ENCODE results near the gene FNIP1.
A peak's percentile ranks its signal among the peaks of the same experiment; 100 is the strongest.
"Not testable (repeated sequence)": the region's sequence is repeated elsewhere in the genome, so short reads cannot be mapped to it uniquely, and the experiment has no call there.

Gene FNIP1

DNA sequence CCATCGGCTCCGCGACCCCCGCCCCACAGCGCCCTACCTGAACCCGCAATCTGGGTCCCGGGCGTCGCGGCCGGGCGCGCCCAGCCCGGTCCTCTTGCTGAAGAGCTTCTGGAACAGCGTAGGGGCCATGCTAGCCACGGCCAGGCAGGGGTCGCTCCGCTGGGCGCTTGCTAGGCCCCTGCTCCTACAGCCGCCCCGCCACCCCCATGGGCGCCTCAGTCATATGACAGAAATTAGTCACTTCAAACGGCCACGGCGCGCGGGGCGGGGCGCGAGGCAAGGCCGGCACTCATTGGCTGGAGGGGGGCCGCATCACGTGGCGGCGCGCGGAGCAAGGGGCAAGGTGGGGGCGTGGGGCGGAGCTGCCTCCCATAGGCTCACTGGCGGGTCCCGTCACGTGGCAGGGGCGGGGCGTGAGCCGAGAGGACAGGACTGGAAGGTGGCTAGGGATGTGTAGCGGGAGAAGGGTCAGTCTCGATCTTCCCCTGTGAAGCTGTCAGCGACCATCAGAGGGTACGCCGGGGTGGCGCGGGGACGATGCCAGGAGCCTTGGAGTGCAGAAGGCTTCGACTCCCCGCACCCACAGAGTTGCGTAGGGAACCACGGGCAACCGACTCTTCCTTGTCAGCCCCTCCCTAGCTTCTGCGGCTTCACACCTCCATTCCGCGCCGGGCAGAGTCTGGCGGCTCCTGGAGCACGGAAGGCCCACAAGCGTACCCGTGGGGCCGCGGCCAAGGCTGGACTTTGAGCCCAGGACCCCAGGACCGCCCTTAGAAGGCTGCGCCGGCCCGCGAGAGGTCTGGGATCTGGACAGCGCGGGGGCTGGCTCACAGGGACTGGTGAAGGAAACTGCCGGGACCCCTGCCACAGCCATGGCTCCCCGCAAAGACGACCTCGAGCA lies at the start of gene FNIP1:
Gene FNIP1, minus strand, starts transcription at position 225 of the 901 bp plus-strand sequence. Its CDS starts 96 bp downstream, at position 129.
- peak; percentile 97 to 98 for DNase-seq (ENCODE audit: low read depth in 2 of 2)

DNA sequence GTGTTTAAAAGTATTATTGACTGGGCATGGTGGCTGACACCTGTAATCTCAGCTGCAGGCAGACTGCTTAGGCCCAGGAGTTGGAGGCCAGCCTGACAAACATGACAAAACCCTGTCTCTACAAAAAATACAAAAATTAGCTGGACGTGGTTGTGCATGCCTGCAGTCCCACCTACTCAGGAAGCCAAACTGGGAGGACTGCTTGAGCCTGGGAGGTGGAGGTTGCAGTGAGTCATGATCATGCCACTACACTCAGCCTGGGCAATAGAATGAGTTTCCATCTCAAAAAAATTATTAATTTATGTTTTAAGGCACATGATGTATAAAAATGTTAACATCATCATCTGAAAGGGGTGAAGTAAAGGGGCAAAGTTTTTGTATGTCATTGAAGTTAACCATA lies 49.7 kb upstream of the FNIP1 start:
- no peak for DNase-seq (ENCODE audit: low read depth in 2 of 2)

DNA sequence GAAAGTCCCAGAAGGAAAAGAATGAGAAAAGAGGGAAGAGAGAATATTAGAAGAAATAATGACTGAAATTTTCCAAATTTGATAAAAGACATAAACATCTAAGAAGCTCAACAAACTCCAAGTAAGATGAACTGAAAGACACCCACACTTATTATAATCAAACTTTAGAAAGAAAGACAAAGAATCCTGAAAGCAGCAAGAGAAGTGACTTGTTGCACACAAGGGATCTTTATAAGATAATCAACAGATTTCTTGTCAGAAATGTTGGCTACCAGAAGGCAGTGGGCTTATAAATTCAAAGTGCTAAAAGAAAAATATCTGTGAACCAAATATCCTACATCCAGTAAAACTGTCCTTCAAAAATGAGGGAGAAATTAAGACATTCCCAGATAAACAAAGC lies 49.0 kb upstream of the FNIP1 start:
- DNase-seq (ENCODE audit: low read depth in 2 of 2) = no peak

DNA sequence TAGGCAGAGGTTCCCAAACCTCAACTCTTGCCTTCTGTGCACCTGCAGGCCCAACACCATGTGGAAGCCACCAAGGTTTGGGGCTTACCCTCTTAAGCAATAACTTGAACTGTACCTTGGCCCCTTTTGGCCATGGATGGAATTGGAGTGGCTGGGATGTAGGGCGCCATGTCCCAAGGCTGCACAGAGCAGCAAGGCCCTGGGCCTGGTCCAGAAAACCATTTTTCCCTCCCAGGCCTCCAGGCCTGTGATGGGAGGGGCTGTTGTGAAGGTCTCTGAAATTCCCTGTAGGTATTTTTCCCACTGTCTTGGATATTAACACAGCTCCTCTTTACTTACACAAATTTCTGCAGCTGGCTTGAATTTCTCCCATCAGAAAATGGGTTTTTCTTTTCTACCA lies 46.2 kb upstream of the FNIP1 start:
- DNase-seq (ENCODE audit: low read depth in 2 of 2) = not testable (repeated sequence)

DNA sequence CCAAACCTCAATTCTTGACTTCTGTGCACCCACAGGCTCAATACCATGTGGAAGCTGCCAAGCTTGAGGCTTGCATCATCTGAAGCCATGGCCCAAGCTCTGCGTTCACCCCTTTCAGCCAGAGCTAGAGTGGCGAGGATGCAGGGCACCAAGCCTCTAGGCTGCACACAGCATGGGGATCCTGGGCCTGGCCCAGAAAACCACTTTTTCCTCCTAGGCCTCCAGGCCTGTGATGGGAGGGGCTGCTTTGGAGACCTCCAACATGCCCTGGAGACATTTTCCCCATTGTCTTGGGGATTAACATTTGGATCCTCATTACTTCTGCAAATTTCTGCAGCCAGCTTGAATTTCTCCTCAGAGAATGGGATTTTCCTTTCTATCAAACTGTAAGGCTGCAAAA lies 35.9 kb upstream of the FNIP1 start:
- DNase-seq (ENCODE audit: low read depth in 2 of 2) = not testable (repeated sequence)

DNA sequence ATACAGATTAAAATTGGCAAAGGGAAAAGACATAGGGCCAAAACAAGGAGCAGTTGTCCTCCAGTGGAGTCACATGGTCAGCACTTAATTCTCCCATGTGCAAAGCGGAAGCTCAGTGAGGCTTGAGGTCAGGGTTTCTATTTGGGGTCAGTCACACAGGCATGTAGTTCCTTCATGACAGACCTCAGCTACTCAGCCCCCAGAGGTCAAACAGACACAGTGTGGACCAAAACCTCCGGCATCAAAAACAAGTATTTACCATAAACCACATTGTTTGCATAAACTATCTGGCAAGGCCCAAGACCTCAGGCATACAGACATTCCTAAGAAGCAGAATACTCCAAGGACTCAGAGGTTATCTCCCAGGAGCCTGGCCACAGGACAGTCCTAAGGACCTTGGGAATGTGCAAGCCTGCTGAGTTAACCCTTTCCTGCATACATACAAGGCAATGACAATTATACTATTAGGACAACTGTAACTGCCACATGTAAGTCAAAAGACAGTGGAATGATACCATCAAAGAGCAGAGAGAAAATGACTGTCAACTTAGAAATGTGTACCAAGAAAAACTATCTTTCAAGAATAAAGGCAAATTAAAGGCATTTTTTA lies 28.7 kb upstream of the FNIP1 start:
- DNase-seq (ENCODE audit: low read depth in 2 of 2) = no peak

DNA sequence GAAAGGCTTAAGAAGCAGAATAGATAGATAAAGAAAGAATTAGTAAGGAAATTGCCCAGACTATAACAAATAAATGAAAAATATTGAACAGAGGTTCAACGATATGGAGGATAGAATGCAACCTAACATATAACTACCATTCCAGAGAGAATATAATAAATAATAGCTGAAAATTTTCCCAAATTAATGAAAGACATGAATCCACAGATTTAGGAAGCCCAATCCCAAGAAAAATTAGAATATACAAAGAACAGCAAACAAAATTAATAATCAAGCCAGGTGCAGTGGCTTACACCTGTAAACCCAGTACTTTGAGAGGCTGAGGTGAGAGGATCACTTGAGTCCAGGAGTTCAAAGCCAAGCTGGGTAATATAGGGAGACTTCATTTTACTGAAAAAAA lies 27.8 kb upstream of the FNIP1 start:
- no peak for DNase-seq (ENCODE audit: low read depth in 2 of 2)

DNA sequence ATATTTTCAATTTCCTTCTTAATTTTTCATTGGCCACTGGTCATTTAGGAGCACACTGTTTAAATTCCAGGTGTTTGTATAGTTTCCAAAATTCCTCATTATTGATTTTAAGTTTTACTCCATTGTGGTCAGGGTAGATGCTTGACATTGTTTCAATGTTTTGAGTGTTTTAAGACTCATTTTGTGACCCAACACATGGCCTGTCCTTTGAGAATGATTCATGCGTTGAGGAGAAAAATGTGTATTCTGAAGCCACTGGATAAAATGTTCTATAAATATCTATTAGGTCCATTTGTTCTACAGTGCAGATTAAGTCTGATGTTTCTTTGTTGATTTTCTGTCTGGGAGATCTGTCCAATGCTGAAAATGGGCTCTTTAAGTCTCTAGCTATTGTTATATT lies 24.4 kb upstream of the FNIP1 start:
- no peak for DNase-seq (ENCODE audit: low read depth in 2 of 2)

DNA sequence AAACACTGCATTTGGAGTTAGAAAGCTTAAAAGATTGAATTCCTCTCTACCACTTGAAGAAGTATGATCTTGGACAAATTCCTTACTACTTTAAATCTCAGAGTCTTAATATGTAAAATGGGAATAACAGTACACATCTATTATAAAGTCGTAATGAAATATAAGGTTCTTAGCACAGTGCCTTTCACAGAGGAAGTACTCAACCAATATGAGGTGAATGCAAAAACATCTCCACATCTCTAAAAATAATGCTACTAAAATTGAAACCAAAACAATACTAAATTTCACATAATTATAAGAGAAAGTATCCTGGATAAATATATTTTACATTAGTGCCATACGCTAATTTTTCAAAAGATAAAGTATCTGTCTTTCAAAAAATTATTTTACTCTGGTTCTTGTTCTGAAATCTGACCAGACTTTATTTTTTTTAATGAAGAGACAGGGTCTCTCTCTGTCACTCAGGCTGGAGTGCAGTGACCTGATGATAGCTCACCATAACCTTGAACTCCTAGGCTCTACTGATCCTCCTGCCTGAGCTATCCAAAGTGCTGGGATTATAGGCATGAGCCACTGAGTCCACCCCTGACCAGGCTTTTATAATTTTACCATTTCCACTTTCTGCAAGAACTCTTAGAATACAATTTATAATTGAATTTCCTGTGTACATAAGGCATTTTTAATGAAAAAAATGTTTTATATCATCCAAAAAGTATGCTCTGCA lies 21.3 kb upstream of the FNIP1 start:
- no peak for DNase-seq (ENCODE audit: low read depth in 2 of 2)

DNA sequence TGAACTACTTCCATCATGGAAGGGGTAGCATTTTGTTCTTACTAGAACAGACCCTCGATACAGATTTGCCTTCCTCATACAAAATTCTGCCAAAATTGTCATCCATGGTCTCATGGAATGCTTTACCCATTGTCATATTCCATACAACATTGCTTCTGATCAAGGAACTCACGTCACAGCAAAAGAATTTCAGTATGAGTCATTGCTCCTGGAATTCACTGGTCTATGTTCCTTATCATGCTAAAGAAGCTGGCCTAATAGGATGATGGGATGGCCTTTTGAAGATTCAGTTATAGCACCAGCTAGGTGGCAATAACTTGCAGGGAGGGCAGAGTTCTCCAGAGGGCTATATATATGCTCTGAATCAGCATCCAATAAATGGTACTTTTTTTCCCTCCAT lies 18.2 kb upstream of the FNIP1 start:
- DNase-seq (ENCODE audit: low read depth in 2 of 2) = no peak

DNA sequence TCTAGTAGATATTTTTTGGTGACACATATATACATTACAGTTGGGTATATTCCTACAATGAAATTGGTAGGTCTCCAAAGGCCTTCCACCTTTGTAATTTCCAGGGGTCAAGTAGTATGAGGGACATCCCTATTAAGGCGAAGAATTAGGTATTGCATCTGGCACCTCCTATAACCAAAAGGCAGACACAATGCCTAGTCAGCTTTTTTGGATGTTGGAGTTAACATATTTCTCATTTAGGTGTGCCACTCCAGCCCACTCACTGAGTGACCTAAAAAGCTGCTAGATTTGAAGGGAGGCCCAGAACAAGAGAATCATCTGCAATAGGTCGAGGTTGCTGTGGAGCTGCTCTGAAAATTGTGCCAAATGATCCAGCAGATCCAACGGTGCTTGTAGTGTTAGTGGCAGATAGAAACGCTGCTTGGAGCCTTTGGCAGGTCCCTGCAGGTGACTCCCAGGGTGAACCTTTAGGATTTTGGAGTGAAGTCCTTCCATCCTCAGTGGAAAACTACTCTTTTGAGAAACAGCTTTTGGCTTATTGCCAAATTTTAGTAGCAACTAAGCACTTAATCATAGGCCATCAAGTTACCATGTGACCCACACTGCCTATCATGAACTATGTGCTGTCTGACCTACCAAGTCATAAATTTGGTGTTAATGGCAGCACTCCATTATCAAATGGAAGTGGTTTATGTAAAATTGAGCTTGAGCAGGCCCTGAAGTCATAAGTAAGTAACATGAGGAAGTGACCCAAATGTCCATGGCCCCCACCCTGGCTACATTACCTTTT lies 15.7 kb upstream of the FNIP1 start:
- DNase-seq (ENCODE audit: low read depth in 2 of 2) = no peak

DNA sequence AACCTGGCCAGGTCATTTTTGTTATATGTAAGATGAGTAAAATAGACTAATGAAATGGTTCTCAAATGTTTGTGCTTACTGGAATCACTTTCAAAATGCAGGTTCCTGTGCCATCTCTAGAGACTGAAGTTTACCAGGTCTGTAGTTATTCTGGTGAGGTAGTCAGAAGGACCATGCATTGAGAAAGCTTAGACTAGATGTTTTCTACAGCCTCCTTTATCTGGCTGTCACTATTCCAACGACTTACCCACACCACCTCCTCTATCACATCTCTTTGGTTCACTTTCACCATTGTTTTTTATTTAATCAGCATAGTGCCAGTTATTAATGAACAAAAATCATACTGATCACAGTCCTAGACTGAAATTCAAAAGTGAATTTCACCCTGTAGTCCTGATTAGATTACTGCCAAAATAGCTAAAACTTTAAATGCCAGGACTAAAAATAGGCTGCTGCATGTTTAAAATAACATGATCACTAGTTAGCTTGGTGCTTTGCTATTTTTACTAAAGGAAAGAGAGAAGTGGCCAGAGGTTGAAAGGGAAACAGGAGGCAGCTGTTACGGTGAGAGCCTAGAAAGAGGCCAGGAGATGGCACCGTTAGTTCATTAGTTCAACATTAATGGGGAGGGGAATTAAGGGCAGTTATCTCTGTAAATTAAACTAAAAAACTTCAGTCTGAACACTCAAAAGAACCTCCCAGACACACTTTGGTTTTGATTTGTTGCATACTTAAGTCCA lies 13.9 kb upstream of the FNIP1 start:
- DNase-seq (ENCODE audit: low read depth in 2 of 2) = no peak

DNA sequence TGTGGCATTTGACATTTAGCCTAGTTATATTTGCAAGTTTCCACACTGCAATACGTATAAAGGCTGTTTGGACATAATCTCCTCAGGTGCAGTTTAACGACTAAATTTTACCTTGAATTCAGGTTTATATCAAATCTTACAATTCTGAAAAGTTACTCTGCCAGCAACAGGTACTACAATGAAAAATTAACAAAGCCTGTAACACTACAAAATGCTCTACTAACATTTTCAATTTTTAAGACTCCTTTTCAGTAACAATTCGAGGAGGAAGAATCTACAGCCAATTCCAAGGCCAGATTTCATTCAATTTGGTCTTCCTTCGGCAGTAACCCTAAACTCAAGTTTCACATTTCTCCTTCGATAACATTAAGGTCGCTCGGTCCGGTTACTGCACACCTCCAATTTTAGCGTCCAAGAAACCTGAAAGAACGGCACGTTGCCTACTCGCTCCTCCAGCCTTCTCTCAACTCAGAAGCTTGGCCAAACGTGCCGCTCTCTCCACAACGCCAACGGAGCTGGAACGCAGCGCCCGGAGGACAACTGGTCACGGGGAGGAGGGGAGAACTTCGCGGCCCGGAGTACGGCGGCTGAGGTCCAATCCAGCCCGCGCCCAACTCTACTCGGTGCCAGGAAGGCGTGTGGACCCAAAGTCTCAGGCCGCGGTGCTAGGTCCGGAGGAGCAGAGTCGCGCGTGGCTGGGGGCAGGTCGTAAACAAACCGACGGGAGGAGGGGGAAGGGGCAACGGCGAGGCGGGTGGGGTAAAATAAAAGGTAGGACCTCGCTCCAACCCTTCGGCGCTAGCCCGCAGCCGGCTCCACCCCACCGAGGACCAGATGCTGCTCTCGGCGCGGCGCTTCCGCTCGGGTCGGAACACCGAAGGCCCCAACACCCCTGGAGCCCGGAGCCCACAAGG lies 681 bp downstream of the FNIP1 start:
- peak; percentile 7 to 9 for DNase-seq (ENCODE audit: low read depth in 2 of 2)

DNA sequence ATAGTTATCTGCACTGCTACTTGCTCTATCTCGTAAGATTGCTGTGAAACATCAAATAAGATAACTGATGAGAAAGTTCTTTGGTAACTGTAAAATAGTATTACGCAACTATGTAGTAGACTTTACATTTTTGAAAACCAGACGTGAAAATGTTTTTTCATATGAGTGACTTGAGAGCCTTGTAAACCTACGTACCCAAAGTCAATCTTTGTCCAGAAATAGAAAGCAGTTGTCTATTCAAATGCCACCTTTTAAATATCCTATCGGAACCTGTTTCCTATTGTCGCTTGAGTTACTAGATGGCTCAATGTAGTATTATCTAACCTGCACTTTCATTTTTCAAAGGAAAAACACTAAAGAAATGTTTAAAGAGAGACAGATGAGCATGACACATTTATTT lies 1.6 kb downstream of the FNIP1 start:
- no peak for DNase-seq (ENCODE audit: low read depth in 2 of 2)

DNA sequence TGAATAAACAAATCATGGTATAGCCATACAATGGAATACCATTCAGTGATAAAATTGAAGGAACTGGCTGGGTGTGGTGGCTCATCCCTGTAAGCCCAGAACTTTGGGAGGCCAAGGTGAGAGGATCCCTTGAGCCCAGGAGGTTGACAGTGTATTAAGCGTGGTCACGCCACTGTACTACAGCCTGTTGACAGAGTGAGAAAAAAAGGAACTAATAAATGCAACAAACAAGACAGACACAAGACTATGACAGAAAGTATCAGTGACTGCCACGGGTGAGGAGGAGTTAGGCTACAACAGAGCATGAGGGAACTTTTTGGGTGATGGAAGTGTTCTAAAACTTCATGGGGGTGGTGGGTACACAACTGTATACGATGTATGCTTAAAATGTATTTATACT lies 2.2 kb downstream of the FNIP1 start:
- DNase-seq (ENCODE audit: low read depth in 2 of 2) = no peak

DNA sequence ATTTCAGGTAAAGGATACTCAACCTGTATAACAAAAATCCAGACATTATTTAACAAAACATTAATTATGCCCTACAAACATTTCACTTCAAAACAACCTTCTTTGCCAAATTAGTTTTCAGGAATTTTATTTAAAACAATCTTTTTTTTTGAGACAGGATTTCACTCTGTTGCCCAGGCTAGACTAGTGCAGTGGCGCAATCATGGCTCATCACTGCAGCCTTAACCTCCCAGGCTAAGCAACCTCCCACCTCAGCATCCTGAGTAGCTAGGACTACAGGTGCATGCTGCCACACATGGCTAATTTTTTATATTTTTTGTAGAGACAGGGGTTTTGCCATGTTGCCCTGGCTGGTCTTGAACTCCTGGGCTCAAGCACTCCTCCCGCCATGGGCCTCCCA lies 3.9 kb downstream of the FNIP1 start:
- no peak for DNase-seq (ENCODE audit: low read depth in 2 of 2)

DNA sequence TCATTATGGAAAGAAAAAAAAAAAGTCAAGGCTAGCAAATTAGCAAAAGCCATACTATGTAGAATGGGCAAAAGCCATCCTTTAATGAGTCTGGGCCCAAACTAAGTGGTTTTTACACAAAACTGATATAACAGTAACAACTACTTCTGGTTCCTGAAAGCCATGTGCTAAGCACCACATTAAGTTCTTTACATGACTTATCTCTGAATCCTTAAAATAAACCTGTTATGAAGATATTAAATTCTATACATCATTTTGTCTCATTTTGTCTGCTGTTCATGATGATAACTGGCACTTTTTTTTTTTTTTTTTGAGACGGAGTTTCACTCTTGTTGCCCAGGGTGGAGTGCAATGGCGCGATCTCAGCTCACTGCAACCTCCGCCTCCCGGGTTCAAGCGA lies 5.0 kb downstream of the FNIP1 start:
- no peak for DNase-seq (ENCODE audit: low read depth in 2 of 2)

DNA sequence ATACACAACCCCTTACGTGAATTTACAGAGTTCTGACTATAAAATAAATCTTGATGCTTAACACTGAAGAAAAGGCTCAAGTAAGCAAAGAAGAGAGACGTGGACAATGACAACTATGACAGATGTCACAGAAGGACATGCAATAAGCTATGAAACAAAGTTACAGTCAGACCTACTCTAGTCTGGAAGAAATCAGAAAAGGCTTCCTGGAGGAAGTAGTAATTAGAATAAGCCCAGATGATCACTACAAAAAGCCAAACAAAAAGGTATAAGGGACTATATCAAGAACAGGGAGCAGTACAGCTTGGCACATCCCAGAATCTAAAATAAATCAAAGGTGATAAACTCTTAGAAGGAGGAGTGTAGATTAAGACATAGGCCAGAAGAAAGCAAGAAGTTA lies 6.3 kb downstream of the FNIP1 start:
- no peak for DNase-seq (ENCODE audit: low read depth in 2 of 2)

DNA sequence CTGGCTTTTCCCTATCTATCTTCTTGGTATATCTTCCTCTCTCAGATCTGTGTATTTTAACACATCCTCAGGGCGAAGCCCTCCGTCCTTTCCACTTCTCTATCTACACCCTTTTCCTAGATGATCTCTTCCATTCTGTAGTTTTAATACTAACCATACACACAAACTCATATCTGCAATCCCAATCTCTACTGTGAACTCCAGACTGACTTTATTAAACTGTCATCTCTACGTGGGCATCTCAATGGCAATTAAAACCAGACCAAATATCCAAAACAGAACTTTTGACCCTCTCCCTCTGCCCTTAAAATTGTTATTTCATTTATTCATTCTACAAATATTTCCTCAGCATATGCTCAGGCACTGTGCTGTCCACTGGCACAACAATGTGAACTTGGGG lies 7.1 kb downstream of the FNIP1 start:
- DNase-seq (ENCODE audit: low read depth in 2 of 2) = no peak

DNA sequence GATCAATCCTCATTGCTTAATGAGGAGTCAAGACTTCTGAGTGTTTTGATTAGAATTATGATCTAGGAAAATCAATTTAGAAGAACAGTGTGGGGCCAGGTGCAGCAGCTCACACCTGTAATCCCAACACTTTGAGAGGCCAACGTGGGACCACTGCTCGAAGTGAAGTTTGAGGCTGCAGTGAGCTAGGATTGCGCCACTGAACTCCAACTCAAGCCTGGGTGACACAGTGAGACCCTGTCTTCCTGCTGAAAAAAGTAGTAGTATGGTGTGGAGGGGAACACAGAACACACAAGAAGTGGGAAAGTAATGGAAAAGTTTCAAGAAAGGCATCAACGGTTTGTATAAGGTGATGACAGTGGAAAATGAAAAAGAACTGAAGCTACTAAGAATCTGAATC lies 9.1 kb downstream of the FNIP1 start:
- DNase-seq (ENCODE audit: low read depth in 2 of 2) = no peak

Data from stimulated activated CD4-positive, alpha-beta T cell treated with anti-CD3 and anti-CD28 coated beads, Interleukin-15, amount 100 ng/mL, for 48 hours (primary cell).